Hepatocyte (in vitro differentiated cells): ENCODE data around the gene CFAP206.

ENCODE experiments used
- EZH2 ChIP-seq: fragments of 200-600 bp; sonication (generic); IDR thresholded peaks from 2 replicates; pipeline ENCODE4 v1.6.1; 2016; ENCODE audit warnings: antibody characterized with exemption, mild to moderate bottlenecking, borderline replicate concordance
- EZH2phosphoT487 ChIP-seq: fragments of 200-600 bp; sonication (generic); IDR thresholded peaks from one replicate; pipeline ENCODE4 v1.6.1; 2018; ENCODE audit warnings: antibody characterized with exemption, mild to moderate bottlenecking, low read depth, moderate library complexity; ENCODE audit not compliant: unreplicated experiment, severe bottlenecking
- TF ChIP-seq, protein P1 (sequence below): fragments of 200-600 bp; sonication (generic); IDR thresholded peaks from 2 replicates; pipeline ENCODE4 v1.5.1; 2016; ENCODE audit warnings: antibody characterized with exemption, mild to moderate bottlenecking; ENCODE audit not compliant: poor library complexity

DNA sequence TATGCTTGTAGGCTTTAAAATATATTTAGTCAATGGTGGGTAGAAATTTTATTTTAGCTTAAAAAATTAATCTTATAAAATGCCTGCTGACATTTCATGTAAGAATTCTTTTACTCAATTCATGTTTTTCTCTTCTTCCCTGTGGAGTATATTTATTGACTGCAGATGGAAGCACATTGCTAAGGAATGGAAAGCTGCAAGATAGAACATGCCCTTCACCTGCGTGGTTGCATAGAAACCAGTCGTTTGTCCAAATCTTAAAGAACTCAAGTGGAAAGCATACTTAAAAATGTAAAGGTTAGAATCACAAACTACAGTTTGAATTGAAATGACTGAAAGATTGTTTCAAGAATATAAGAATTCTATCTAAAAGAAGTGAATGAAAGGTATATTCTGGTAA lies 32.5 kb upstream of the CFAP206 start:
- TF ChIP-seq EZH2 (no peak), EZH2phosphoT487 (no peak)
- TF ChIP-seq, protein P1, sequence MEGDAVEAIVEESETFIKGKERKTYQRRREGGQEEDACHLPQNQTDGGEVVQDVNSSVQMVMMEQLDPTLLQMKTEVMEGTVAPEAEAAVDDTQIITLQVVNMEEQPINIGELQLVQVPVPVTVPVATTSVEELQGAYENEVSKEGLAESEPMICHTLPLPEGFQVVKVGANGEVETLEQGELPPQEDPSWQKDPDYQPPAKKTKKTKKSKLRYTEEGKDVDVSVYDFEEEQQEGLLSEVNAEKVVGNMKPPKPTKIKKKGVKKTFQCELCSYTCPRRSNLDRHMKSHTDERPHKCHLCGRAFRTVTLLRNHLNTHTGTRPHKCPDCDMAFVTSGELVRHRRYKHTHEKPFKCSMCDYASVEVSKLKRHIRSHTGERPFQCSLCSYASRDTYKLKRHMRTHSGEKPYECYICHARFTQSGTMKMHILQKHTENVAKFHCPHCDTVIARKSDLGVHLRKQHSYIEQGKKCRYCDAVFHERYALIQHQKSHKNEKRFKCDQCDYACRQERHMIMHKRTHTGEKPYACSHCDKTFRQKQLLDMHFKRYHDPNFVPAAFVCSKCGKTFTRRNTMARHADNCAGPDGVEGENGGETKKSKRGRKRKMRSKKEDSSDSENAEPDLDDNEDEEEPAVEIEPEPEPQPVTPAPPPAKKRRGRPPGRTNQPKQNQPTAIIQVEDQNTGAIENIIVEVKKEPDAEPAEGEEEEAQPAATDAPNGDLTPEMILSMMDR: no peak
